Gastroesophageal sphincter (tissue), 4 donors: ENCODE measurements around the gene PLEKHG1. TPM values are rescaled to one million over a fixed set of nuclear protein-coding genes. Genes with fewer than 3 reads are reported as not detected.
A peak's percentile ranks its signal among the peaks of the same experiment; 100 is the strongest.

Experiments used
- ATAC-seq: fragments of 150-250 bp; one replicate; pipeline ENCODE4 v1.9.1; 2016; ENCODE audit warnings: mild to moderate bottlenecking, moderate library complexity
- H3K27ac ChIP-seq, 4 donors: fragments of 200-600 bp; sonication (generic) in 3 of 4; 1 replicate in 3 of 4; 2 replicates in 1 of 4; pipeline ENCODE4 v1.5.1; 2016 to 2019
- H3K27me3 ChIP-seq: fragments of 200-600 bp; sonication (generic); one replicate; pipeline ENCODE4 v1.5.1; 2019
- H3K36me3 ChIP-seq, 2 donors: fragments of 200-600 bp; sonication (generic); one replicate each; pipeline ENCODE4 v1.5.1; 2019; ENCODE audit warnings: control low read depth in 1 of 2
- H3K4me1 ChIP-seq, 3 donors: fragments of 200-600 bp; sonication (generic); 1 replicate in 2 of 3; 2 replicates in 1 of 3; pipeline ENCODE4 v1.5.1; 2016 to 2019; ENCODE audit warnings: control low read depth in 2 of 3
- H3K4me3 ChIP-seq, 2 donors: fragments of 200-600 bp; sonication (generic); one replicate each; pipeline ENCODE4 v1.5.1; 2019; ENCODE audit warnings: mild to moderate bottlenecking in 1 of 2, moderate library complexity in 1 of 2
- H3K9me3 ChIP-seq, 3 donors: fragments of 200-600 bp; sonication (generic); one replicate each; pipeline ENCODE4 v1.5.1; 2017 to 2019; ENCODE audit warnings: control low read depth in 2 of 3
- CTCF ChIP-seq, 4 experiments: fragments of 200-600 bp in 2 of 4; fragments of 450-650 bp in 2 of 4; sonication (generic) in 1 of 4; IDR thresholded peaks; one replicate each; pipeline ENCODE4 v1.5.1; 2017 to 2019; ENCODE audit warnings: antibody characterized with exemption in 4 of 4, mild to moderate bottlenecking in 2 of 4, moderate library complexity in 2 of 4
- EP300 ChIP-seq: sonication (generic); formaldehyde crosslinking; IDR thresholded peaks from one replicate; pipeline ENCODE4 v1.6.1; 2017; ENCODE audit warnings: antibody characterized with exemption, mild to moderate bottlenecking
- POLR2A ChIP-seq, 2 donors: fragments of 450-650 bp; IDR thresholded peaks; one replicate each; pipeline ENCODE4 v1.6.1; 2017; ENCODE audit warnings: antibody characterized with exemption in 2 of 2, mild to moderate bottlenecking in 2 of 2, moderate library complexity in 1 of 2
- POLR2AphosphoS5 ChIP-seq: sonication (generic); formaldehyde crosslinking; IDR thresholded peaks from one replicate; pipeline ENCODE4 v1.6.1; 2017; ENCODE audit warnings: antibody characterized with exemption
- WGBS, 2 donors: methylation state at CpG; one replicate each; pipeline ENCODE4 v1.1.5; 2018; ENCODE audit warnings: low coverage in 1 of 2; 5-methylcytosine and 5-hydroxymethylcytosine counted together
- total RNA-seq, 4 donors: library from RNA; depleted of rRNA; stranded (reverse); fragments of >200 nt; gene quantifications; one replicate each; pipeline ENCODE4 v1.1.0, GENCODE V29; 2016

Gene PLEKHG1
- total RNA-seq, 4 donors from 2014 or later, result 4.2 to 14.7 (median 13.9) TPM

GRCh38 chr6:150631984-150632642, 32.4 kb downstream of the PLEKHG1 start:
- H3K27ac ChIP-seq, result peak overlapping the region in 3 of 4 donors; percentile 39 to 48 (median 40)
- peak; percentile 3 for ATAC-seq
- H3K4me3 ChIP-seq, result no peak overlapping the region
- H3K9me3 ChIP-seq, result no peaks in the 10 kb centered on the region
- 59 to 73% methylated on average over 8 to 9 of the region's 9 CpGs for whole genome bisulfite sequencing, 2 donors
- TF ChIP-seq POLR2A (IDR thresholded peaks at IDR 0.05) (no peak), EP300 (no peak), POLR2AphosphoS5 (peak; percentile 63), CTCF (IDR thresholded peaks at IDR 0.05) (no peak)
- H3K27me3 ChIP-seq, result no peaks in the 10 kb centered on the region
- no peaks in the 10 kb centered on the region for H3K36me3 ChIP-seq
- peaks cover 0 to 29% (median 4%) of the 10 kb centered on the region in 3 donors for H3K4me1 ChIP-seq

- 69 to 83% methylated on average over 7 to 12 of the region's 13 CpGs for WGBS, 2 donors
- ATAC-seq, result no peak
- Histone ChIP-seq H3K27me3 (no peaks in the 10 kb centered on the region), H3K4me1 (peaks cover 0 to 24% (median 4%) of the 10 kb centered on the region in 3 donors), H3K9me3 (no peaks in the 10 kb centered on the region), H3K4me3 (no peak overlapping the region), H3K36me3 (no peaks in the 10 kb centered on the region), H3K27ac (peak overlapping the region in 2 of 4 donors; percentile 17 to 48)
- TF ChIP-seq POLR2A (IDR thresholded peaks at IDR 0.05) (no peak), POLR2AphosphoS5 (no peak), CTCF (IDR thresholded peaks at IDR 0.05) (no peak), EP300 (no peak)
Measured at GRCh38 chr6:150632785-150633485, 33.2 kb downstream of the PLEKHG1 start.

- Histone ChIP-seq H3K27ac (peak overlapping the region in 1 of 4 donors; percentile 17), H3K27me3 (no peaks in the 10 kb centered on the region), H3K9me3 (no peaks in the 10 kb centered on the region), H3K36me3 (no peaks in the 10 kb centered on the region), H3K4me1 (peaks cover 0 to 21% (median 4%) of the 10 kb centered on the region in 3 donors), H3K4me3 (no peak overlapping the region)
- ATAC-seq, result no peak
- WGBS, 2 donors, result 77 to 100% methylated on average over 1 to 4 of the region's 4 CpGs
- TF ChIP-seq POLR2AphosphoS5, result no peak
- TF ChIP-seq POLR2A (IDR thresholded peaks at IDR 0.05), result no peak
- no peak for TF ChIP-seq EP300
- no peak for TF ChIP-seq CTCF (IDR thresholded peaks at IDR 0.05)
Measured at GRCh38 chr6:150633486-150633834, 33.8 kb downstream of the PLEKHG1 start.

- ATAC-seq, result no peak
- H3K27me3 ChIP-seq, result no peaks in the 10 kb centered on the region
- H3K9me3 ChIP-seq, result no peaks in the 10 kb centered on the region
- 61 to 70% methylated on average over 2 to 3 of the region's 4 CpGs for WGBS, 2 donors
- H3K4me3 ChIP-seq, result no peak overlapping the region
- no peak for TF ChIP-seq POLR2A (IDR thresholded peaks at IDR 0.05)
- TF ChIP-seq CTCF (IDR thresholded peaks at IDR 0.05), result no peak
- no peak for TF ChIP-seq EP300
- TF ChIP-seq POLR2AphosphoS5, result no peak
- no peaks in the 10 kb centered on the region for H3K36me3 ChIP-seq
- H3K27ac ChIP-seq, result no peak overlapping the region
- H3K4me1 ChIP-seq, result peaks cover 0 to 21% (median 4%) of the 10 kb centered on the region in 3 donors
Measured at GRCh38 chr6:150634176-150634963, 34.7 kb downstream of the PLEKHG1 start.
